Measurements from ENCODE around the gene ARHGEF38. TPM values are rescaled to one million over a fixed set of nuclear protein-coding genes. Genes with fewer than 3 reads are reported as not detected.

The ARHGEF38 gene
- total RNA-seq, 1 donor from 2014 or later = not detected

GRCh38 chr4:105632599-105632998, 80.2 kb downstream of the ARHGEF38 start:
- intact Hi-C loops (cut with DNase I) = no loop called here
- ATAC-seq (ENCODE audit: poor library complexity) = no peak
- DNase-seq = no peak

GRCh38 chr4:105633241-105633640, 80.8 kb downstream of the ARHGEF38 start:
- intact Hi-C loops (cut with DNase I) = no loop called here
- no peak for DNase-seq
- peak; percentile 45 for ATAC-seq (ENCODE audit: poor library complexity)

- DNase-seq (no peak), ATAC-seq (ENCODE audit: poor library complexity) (peak; percentile 58)
- intact Hi-C loops (cut with DNase I) = no loop called here
These were observed 82.1 kb downstream of the ARHGEF38 start for GRCh38 chr4:105634402-105635080.

DNA sequence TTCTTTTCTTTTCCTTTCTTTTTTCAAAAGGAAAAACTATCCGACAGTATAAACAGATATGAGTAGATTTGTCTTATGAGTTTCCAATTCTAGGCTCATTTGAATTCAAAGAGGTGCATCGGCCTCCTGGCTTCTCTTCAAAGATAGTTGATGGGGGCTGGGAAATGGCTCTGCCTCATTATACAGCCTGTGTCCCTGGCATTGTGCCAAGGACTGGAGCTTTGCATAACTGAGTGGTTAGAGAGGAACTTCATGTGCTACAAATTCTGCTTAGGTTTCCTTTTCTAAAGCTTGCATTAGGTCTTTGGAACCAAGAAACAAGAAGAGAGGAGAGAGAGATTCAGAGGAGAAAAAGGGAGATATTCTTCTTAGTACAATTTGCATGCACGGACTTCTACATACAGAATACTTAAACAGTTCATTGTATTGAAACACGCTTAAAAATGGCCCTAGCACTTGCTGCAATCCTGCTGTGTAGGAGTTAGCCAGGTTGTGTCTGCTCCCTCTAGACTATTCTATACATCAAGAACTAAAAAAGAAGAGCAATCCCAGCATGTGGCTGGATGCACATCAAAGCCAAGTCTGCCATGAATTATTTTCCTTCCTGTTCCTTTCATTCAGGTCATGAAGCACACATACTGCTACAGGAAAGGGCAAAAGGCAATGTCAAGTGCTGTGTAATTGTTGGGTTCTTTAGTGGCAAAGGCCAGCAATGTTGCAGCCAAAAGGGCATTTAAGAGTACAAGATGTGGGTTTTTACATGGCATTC, 85.2 kb downstream of the ARHGEF38 start:
- intact Hi-C loops (cut with DNase I) = no loop called here
- ATAC-seq (ENCODE audit: poor library complexity) (peak; percentile 86), DNase-seq (peak; percentile 83)

DNA sequence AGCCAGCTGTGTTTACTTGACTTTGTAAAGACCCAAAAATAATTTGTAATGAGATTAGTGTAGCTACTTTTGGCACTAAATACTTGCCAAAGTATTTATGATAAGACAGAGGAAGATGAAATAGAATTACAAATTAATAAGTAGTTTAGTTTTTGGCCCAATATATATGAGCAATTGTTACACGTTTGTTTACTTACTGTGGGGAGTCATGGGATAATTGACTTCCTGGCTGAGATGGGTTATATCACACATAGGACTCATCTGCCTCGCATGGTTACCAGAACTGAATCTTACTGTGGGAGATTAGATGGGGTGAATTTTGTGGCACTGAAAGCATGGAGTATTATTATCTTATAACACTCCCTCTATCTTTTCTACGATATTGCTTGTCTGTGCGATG, 89.4 kb downstream of the ARHGEF38 start:
- ATAC-seq (ENCODE audit: poor library complexity) (no peak), DNase-seq (no peak)
- intact Hi-C loops (cut with DNase I) = no loop called here

- no peak for ATAC-seq (ENCODE audit: poor library complexity)
- intact Hi-C loops (cut with DNase I) = no loop called here
These were observed 91.8 kb downstream of the ARHGEF38 start for GRCh38 chr4:105644257-105644656.

GRCh38 chr4:105645440-105645839, 93.0 kb downstream of the ARHGEF38 start:
- DNase-seq (no peak), ATAC-seq (ENCODE audit: poor library complexity) (no peak)
- intact Hi-C loops (cut with DNase I) = no loop called here

More at GRCh38 chr4:105644257-105644656, 91.8 kb downstream of the ARHGEF38 start:
- no peak for DNase-seq

DNA sequence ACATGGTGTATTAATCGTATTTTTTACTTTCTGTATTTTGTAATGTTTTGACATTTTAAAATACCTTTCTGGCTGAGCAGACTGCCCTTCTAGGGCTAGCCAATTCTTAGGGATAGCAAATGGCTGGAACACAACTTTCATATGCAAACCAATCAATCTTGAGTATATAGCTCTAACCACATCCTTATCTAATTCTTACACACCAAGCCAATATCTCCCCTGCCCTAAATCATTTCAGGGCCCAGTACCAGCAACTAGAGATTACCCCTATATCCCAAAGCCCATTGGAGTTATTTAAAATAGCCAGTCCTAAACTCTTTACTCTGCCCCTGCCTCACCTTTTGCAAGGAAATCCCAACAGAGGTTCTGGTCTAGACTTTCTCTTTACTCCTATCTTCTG, 97.8 kb downstream of the ARHGEF38 start:
- intact Hi-C loops (cut with DNase I) = no loop called here
- DNase-seq (no peak), ATAC-seq (ENCODE audit: poor library complexity) (no peak)

DNA sequence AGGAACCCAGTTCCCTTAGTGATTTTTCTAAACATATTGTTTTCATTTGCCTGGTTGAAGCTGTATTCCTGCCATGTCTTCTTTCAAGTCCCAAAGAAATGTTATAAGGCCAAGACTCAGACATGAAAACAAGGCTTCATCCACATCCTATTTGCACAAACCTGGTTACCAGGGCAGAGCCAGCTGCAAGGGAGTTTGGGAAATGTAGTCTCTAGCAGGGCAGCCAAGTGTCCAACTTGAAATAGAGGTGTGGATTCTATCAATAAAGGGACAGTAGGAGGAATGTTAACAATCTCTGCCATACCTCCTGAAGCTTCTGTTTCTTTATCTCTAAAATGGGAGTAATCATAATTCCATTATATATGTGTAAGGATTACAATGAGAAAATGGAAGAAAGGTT, 99.5 kb downstream of the ARHGEF38 start:
- ATAC-seq (ENCODE audit: poor library complexity) (no peak), DNase-seq (no peak)
- intact Hi-C loops (cut with DNase I) = no loop called here

- ATAC-seq (ENCODE audit: poor library complexity) = no peak
- intact Hi-C loops (cut with DNase I) = no loop called here
- DNase-seq = no peak
These were observed 100.0 kb downstream of the ARHGEF38 start for GRCh38 chr4:105652286-105652888.

GRCh38 chr4:105657117-105657765, 104.8 kb downstream of the ARHGEF38 start:
- intact Hi-C loops (cut with DNase I) = no loop called here
- DNase-seq (no peak), ATAC-seq (ENCODE audit: poor library complexity) (no peak)

GRCh38 chr4:105659190-105659589, 106.8 kb downstream of the ARHGEF38 start:
- ATAC-seq (ENCODE audit: poor library complexity) (no peak), DNase-seq (no peak)
- intact Hi-C loops (cut with DNase I) = no loop called here

- intact Hi-C loops (cut with DNase I) = loop anchor here (10.0 kb wide), 1 partner anchor 136 kb away; no protein-coding TSS in a partner anchor
- no peak for ATAC-seq (ENCODE audit: poor library complexity)
- no peak for DNase-seq
These were observed 108.6 kb downstream of the ARHGEF38 start for GRCh38 chr4:105661028-105661427.

- intact Hi-C loops (cut with DNase I) = loop anchor here (10.0 kb wide), 1 partner anchor 138 kb away; no protein-coding TSS in a partner anchor
- ATAC-seq (ENCODE audit: poor library complexity) (no peak), DNase-seq (no peak)
These were observed 110.7 kb downstream of the ARHGEF38 start for GRCh38 chr4:105662935-105663675.

DNA sequence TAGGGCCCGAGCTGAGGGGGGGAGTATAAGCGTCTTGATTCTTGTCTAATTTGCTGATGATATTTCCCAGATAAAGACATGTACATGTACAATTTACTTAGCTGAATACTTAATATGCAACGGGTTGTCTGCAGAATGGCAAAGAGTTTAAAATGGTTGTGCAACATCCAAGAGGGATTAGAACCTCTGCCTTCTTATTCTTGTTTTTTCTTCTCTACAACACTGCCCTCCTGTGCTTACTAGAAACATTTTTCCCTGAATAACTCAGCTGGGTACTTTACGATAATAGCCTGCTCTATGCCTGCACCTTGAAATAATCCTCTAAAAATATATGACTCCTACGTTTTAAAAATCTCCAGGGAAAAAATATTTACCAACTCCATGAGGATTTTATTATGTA, 114.3 kb downstream of the ARHGEF38 start:
- peak; percentile 80 for ATAC-seq (ENCODE audit: poor library complexity)
- intact Hi-C loops (cut with DNase I) = loop anchor here (10.0 kb wide), 1 partner anchor 142 kb away; no protein-coding TSS in a partner anchor
- no peak for DNase-seq

- intact Hi-C loops (cut with DNase I) = no loop called here
- no peak for DNase-seq
- ATAC-seq (ENCODE audit: poor library complexity) = no peak
These were observed 118.3 kb downstream of the ARHGEF38 start for GRCh38 chr4:105670684-105671083.

DNA sequence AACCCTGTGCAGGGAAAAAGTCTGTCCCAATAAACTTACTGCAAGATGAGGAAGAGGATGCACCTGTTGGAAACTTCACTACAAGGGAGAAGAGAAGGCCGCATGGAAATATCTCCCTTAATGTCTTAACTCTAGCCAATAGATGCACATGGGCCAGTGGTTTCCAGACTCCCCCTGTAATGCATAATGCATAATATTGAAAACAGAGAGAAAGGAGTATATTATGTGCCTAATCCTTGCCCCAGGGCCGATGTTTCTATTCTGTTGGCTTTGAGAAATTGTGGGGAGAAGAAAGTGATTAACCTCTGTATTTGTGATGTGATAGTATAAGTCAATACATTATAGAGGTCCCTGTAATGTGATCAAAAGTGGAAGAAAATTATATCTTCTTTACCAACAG, 118.9 kb downstream of the ARHGEF38 start:
- ATAC-seq (ENCODE audit: poor library complexity) (no peak), DNase-seq (no peak)
- intact Hi-C loops (cut with DNase I) = no loop called here

GRCh38 chr4:105674011-105674410, 121.6 kb downstream of the ARHGEF38 start:
- ATAC-seq (ENCODE audit: poor library complexity) (no peak), DNase-seq (no peak)
- intact Hi-C loops (cut with DNase I) = no loop called here

DNA sequence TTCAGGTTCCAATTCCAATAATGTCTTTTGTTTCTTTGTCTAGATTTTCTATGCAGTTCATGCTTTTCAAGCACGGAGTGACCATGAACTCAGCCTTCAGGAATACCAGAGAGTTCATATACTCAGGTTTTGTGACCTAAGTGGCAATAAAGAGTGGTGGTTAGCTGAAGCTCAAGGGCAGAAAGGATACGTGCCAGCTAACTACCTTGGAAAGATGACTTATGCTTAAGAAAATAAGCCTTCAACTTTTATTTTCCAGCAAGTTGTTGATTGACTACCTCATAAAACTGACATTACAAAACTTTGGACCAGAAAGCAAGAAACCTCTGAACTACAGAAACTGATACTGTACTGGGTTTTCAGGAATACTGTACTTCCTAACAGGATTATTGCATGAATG, 125.3 kb downstream of the ARHGEF38 start:
- DNase-seq (no peak), ATAC-seq (ENCODE audit: poor library complexity) (no peak)

More for the DNA sequence above, 125.3 kb downstream of the ARHGEF38 start:
- intact Hi-C loops (cut with DNase I) = no loop called here
